Measurements from ENCODE around the gene TUBB.

DNA sequence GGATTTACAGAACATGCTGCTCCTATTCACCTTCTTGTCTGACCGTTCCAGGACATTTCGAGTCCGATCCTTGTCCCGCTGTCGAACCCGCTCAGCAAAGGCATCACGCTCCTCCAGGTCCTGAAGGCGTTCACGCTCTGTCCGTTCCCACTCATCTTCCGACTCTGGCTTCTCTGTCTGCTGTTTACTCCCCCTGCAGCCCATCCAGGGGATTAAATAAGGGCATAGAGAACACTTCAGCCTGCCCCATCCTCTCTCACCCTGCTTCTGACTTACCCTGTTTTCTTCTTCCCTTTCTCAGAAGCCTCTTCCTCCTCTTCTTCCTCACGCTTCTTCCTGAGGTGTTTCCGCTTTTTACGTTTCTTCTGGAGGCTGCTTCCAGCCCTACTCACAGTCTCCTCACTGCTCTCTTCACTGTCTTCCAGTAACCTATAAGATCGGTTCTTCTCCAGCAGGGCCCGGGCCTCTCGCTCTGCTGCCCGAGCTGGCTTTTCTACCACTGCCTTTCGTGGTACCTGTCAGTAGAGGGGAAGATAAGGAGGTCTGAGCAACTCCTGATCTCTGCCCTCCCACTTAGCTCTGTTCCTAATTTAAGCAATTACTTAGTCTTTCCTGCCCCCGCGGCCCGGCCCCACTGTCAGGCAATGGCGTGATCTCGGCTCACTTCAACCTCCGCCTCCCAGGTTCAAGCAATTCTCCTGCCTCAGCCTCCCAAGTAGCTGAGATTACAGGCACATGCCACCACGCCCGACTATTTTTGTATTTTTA, 49.2 kb upstream of the TUBB start:
- TF ChIP-seq SUZ12 (IDR thresholded peaks at IDR 0.05; ENCODE audit: extremely low read depth, insufficient read depth, insufficient read length) = no peak
- TF ChIP-seq YY1 (IDR thresholded peaks at IDR 0.05; ENCODE audit: insufficient read depth, insufficient read length) = no peak
